T-cell (primary cell): Measurements from ENCODE around the gene SMIM43. TPM values are rescaled to one million over a fixed set of nuclear protein-coding genes. Genes with fewer than 3 reads are reported as not detected.

Source experiments
- ATAC-seq, 4 experiments: fragments of 200-7000 bp in 3 of 4; fragments of 150-1000 bp in 1 of 4; cut with Tn5 transposase; replicated peaks in 1 of 4; 1 replicate in 3 of 4; 2 replicates in 1 of 4; pipeline ENCODE4 v1.10.0; 2021; ENCODE audit warnings: moderate library complexity in 3 of 4, mild to moderate bottlenecking in 2 of 4, moderate number of reproducible peaks in 1 of 4
- CTCF ChIA-PET, 2 donors: fragments of 300-600 bp; sonication (Branson Sonifier 250); formaldehyde crosslinking; loops; one replicate each; lab custom pipeline; 2022; ENCODE audit warnings: antibody characterized with exemption in 2 of 2; lab: Charles Lee
- POLR2A ChIA-PET, 2 donors: fragments of 300-600 bp; sonication (Branson Sonifier 250); formaldehyde crosslinking; loops; one replicate each; lab custom pipeline; 2022; ENCODE audit warnings: antibody characterized with exemption in 2 of 2; lab: Charles Lee
- DNase-seq, 35 experiments: peaks; one replicate each; pipeline versions ENCODE4 v3.0.0 to v3.0.0-alpha.2; 2013 to 2023
- H3K27ac ChIP-seq: one replicate; pipeline ENCODE4 v1.5.1; 2013; ENCODE audit warnings: low read length
- H3K27me3 ChIP-seq, 2 experiments: replicated peaks in 1 of 2; 1 replicate in 1 of 2; 2 replicates in 1 of 2; pipeline versions ENCODE4 v1.6.1 to v1.7.0; 2013; ENCODE audit warnings: low read length in 1 of 2, mixed read lengths in 1 of 2; ENCODE audit not compliant: control insufficient read depth in 2 of 2, insufficient read depth in 2 of 2; ENCODE audit errors: extremely low read depth in 1 of 2
- H3K36me3 ChIP-seq, 2 donors: 1 replicate in 1 of 2; 2 replicates in 1 of 2; pipeline versions ENCODE4 v1.6.1 to v1.7.0; 2013; ENCODE audit warnings: low read length in 1 of 2; ENCODE audit not compliant: control insufficient read depth in 2 of 2, insufficient read depth in 1 of 2; ENCODE audit errors: extremely low read depth in 1 of 2
- H3K4me1 ChIP-seq, 2 experiments: 1 replicate in 1 of 2; 2 replicates in 1 of 2; pipeline versions ENCODE4 v1.6.1 to v1.7.0; 2013; ENCODE audit warnings: low read length in 2 of 2, mixed read lengths in 1 of 2; ENCODE audit not compliant: insufficient read depth in 2 of 2, control insufficient read depth in 1 of 2; ENCODE audit errors: extremely low read depth in 1 of 2
- H3K4me3 ChIP-seq, 2 donors: 1 replicate in 1 of 2; 2 replicates in 1 of 2; pipeline versions ENCODE4 v1.5.1 to v1.7.0; 2013; ENCODE audit warnings: mild to moderate bottlenecking in 2 of 2, low read length in 1 of 2, moderate library complexity in 1 of 2; ENCODE audit not compliant: control insufficient read depth in 1 of 2; ENCODE audit errors: extremely low read depth in 1 of 2
- H3K9me3 ChIP-seq: 2 replicates; pipeline ENCODE4 v1.7.0; 2013
- H3K27ac Mint-ChIP-seq, 2 donors: one replicate each; pipeline ENCODE4 v1.8.0; 2020 to 2021; ENCODE audit warnings: mild to moderate bottlenecking in 2 of 2, mixed read lengths in 2 of 2
- H3K27me3 Mint-ChIP-seq, 2 donors: one replicate each; pipeline ENCODE4 v1.8.0; 2021 to 2022; ENCODE audit warnings: mixed read lengths in 2 of 2
- H3K36me3 Mint-ChIP-seq: one replicate; pipeline ENCODE4 v1.8.0; 2021; ENCODE audit warnings: mixed read lengths
- H3K4me1 Mint-ChIP-seq, 3 donors: one replicate each; pipeline ENCODE4 v1.8.0; 2020 to 2022; ENCODE audit warnings: mixed read lengths in 3 of 3, mild to moderate bottlenecking in 1 of 3
- H3K4me3 Mint-ChIP-seq, 3 donors: one replicate each; pipeline ENCODE4 v1.8.0; 2020 to 2022; ENCODE audit warnings: mild to moderate bottlenecking in 3 of 3, mixed read lengths in 3 of 3, moderate library complexity in 3 of 3
- H3K9me3 Mint-ChIP-seq, 3 donors: one replicate each; pipeline ENCODE4 v1.8.0; 2020 to 2022; ENCODE audit warnings: mixed read lengths in 3 of 3
- WGBS: methylation state at CpG from one replicate; pipeline ENCODE4 v1.1.5; 2013; ENCODE audit warnings: missing lambda C conversion rate; ENCODE audit not compliant: insufficient coverage; 5-methylcytosine and 5-hydroxymethylcytosine counted together
- total RNA-seq, 35 experiments: library from RNA in 6 of 35; stranded (reverse) in 6 of 35; fragments of 120-200 nt in 1 of 35; gene quantifications; one replicate each; pipeline versions ENCODE4 v1.2.1 to v1.2.4 and lab custom pipeline; 2013 to 2026

The SMIM43 gene
- total RNA-seq, 5 donors from 2014 or later (not counting 1 experiment from before 2014, with no cell fraction given): 0.43 TPM; not detected in 4

DNA sequence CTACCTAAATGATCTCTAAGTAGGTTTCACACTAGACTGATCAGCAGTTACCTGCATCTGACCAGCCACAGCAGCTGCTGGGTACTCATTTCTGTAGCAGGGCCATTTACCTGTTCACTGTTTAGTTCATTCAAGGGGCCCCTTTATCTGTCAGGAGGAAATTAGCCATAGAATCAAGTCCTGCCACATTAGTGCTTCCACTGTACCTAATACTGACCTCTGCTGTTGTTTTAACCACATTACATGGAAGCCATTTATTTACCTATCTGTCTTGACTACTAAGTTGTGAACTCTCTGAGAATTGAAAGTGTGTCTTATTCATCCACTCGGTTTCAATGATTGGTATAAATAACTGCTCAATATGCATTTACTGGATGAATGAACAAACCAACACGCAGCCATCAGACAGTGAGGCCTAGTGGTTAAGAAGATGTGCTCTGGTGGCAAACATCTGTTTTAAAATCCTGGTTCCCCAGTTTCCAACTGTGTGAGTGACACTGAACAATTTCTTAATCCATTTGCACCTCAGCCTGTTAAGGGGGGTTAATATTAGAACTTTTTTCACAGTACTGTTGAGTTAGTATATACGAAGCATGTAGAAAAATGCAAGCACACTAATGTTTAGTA is 38.2 kb downstream of the SMIM43 start:
- Mint-ChIP-seq H3K4me1 (no peaks in the 10 kb centered on the region), H3K9me3 (no peaks in the 10 kb centered on the region), H3K4me3 (no peak overlapping the region), H3K27me3 (peaks cover 4% of the 10 kb centered on the region in 2 donors), H3K36me3 (no peaks in the 10 kb centered on the region), H3K27ac (no peak overlapping the region)
- POLR2A ChIA-PET: no interaction called here
- CTCF ChIA-PET: interaction anchor here in 1 of 2 donors (0.6 kb wide), 1 partner anchor 42 kb away, joined by 4 read pairs; no protein-coding TSS in a partner anchor
- no CpG with 5 or more reads among the region's 3 CpGs for WGBS
- H3K4me1 ChIP-seq: peaks cover 0 to 2% of the 10 kb centered on the region in 2 experiments
- peak in 1 of 35 experiments; percentile 64 for DNase-seq
- H3K27me3 ChIP-seq: peaks cover 0 to under 1% of the 10 kb centered on the region in 2 experiments
- peak; percentile 58 to 72 (median 65) for ATAC-seq
- H3K9me3 ChIP-seq: no peaks in the 10 kb centered on the region
- no peak overlapping the region for H3K27ac ChIP-seq
- H3K36me3 ChIP-seq: no peaks in the 10 kb centered on the region
- no peak overlapping the region for H3K4me3 ChIP-seq

DNA sequence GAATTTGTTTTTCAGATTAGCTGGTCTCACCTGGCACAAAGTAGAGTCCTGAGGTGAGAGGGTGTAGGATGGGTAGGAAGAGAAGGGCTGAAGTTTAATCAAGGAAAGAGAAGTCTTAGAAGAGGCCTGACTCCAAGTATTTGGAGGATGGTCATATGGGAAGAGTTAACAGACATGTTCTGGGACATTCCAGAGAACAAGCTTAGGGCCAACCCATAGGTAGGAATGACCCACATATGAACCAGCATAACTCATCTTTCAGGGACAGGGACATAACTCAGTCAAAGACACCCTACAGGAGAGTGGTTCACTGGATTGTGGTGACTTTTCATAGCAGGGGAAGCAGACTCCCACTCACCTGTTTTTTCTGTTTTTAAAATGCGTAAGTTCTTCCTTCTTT is 40.3 kb downstream of the SMIM43 start:
- ChIA-PET CTCF (interaction anchor here (0.6 to 1.3 kb wide), 4 partner anchors 28 to 1696 kb away, joined by 3 to 4 read pairs (median 3); partner anchors contain the start of gene ANXA5 (in 1 of the 2)), POLR2A (interaction anchor here in 1 of 2 donors (0.5 kb wide), 1 partner anchor 41 kb away, joined by 3 read pairs; no protein-coding TSS in a partner anchor)
- Mint-ChIP-seq H3K4me3 (no peak overlapping the region), H3K27me3 (peaks cover 0 to 4% of the 10 kb centered on the region in 2 donors), H3K36me3 (no peaks in the 10 kb centered on the region), H3K9me3 (no peaks in the 10 kb centered on the region), H3K27ac (no peak overlapping the region), H3K4me1 (no peaks in the 10 kb centered on the region)
- ATAC-seq (no peak), DNase-seq (no peak)
- Histone ChIP-seq H3K27me3 (no peaks in the 10 kb centered on the region), H3K36me3 (no peaks in the 10 kb centered on the region), H3K4me1 (peaks cover 0 to 2% of the 10 kb centered on the region in 2 experiments), H3K9me3 (no peaks in the 10 kb centered on the region), H3K27ac (no peak overlapping the region), H3K4me3 (no peak overlapping the region)
- no CpG with 5 or more reads among the region's 1 CpG for WGBS

DNA sequence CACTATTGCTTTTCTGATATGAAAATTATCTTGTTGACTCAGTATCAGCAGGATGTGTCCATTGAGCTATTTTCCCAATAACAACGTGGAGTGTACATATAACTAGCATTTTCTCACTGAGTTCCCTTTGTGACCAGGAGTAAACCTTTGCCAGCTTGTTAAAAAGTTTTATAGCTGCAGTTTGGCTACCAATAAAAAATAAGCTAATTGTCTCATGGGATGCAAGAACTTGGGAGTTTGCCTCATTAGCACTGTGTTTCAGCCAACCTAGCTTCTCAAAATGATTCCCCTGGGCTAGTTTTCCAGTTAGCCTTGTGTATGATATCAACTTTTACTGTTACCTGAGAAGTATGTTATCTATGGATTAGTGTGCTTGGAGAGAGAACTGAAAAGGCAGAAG is 43.3 kb downstream of the SMIM43 start:
- no peak overlapping the region for H3K4me3 ChIP-seq
- ChIA-PET POLR2A (no interaction called here), CTCF (interaction anchor here in 1 of 2 donors (0.7 kb wide), 1 partner anchor 10 kb away, joined by 3 read pairs; no protein-coding TSS in a partner anchor)
- WGBS: 67% methylated on average over 1 of the region's 1 CpG
- H3K36me3 ChIP-seq: no peaks in the 10 kb centered on the region
- no peak overlapping the region for H3K27ac ChIP-seq
- Mint-ChIP-seq H3K36me3 (no peaks in the 10 kb centered on the region), H3K4me3 (no peak overlapping the region), H3K27ac (no peak overlapping the region), H3K9me3 (no peaks in the 10 kb centered on the region), H3K27me3 (peaks cover 5 to 9% of the 10 kb centered on the region in 2 donors), H3K4me1 (no peaks in the 10 kb centered on the region)
- no peaks in the 10 kb centered on the region for H3K27me3 ChIP-seq
- DNase-seq (no peak), ATAC-seq (no peak)
- peaks cover 0 to 2% of the 10 kb centered on the region in 2 experiments for H3K4me1 ChIP-seq
- H3K9me3 ChIP-seq: no peaks in the 10 kb centered on the region

DNA sequence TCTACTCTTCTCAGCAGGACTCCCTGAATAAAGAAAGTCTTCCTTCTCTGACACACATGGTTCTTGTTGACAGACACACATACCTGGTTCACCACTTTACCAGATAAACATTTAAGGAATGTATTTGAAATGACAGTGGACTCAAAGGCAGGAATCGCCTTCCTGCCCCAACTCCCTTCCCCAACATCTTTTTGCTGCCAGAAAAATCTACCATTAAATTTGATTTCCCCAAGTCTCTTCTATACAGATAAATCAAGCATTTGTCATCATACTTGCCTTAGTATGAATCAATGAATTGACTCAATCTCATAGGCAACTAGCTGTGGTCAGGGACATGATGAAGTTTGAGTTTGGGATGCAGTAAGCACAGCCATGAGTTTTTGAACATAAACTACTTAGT is 44.9 kb downstream of the SMIM43 start:
- peaks cover 9 to 24% of the 10 kb centered on the region in 2 donors for H3K27me3 Mint-ChIP-seq
- Histone ChIP-seq H3K36me3 (no peaks in the 10 kb centered on the region), H3K27ac (no peak overlapping the region), H3K9me3 (no peaks in the 10 kb centered on the region), H3K4me3 (no peak overlapping the region), H3K4me1 (no peaks in the 10 kb centered on the region), H3K27me3 (no peaks in the 10 kb centered on the region)
- ATAC-seq (no peak), DNase-seq (no peak)
- CTCF ChIA-PET: no interaction called here
- no peaks in the 10 kb centered on the region for H3K4me1 Mint-ChIP-seq
- H3K4me3 Mint-ChIP-seq: no peak overlapping the region
- H3K27ac Mint-ChIP-seq: no peak overlapping the region
- no peaks in the 10 kb centered on the region for H3K36me3 Mint-ChIP-seq
- no peaks in the 10 kb centered on the region for H3K9me3 Mint-ChIP-seq
- POLR2A ChIA-PET: no interaction called here
- 100% methylated on average over 1 of the region's 1 CpG for WGBS

- DNase-seq (no peak), ATAC-seq (no peak)
- CTCF ChIA-PET: interaction anchor here in 1 of 2 donors (0.6 kb wide), 1 partner anchor 291 kb away, joined by 3 read pairs; no protein-coding TSS in a partner anchor
- peaks cover 0 to 2% of the 10 kb centered on the region in 2 experiments for H3K27me3 ChIP-seq
- H3K4me3 ChIP-seq: no peak overlapping the region
- no peaks in the 10 kb centered on the region for H3K4me1 Mint-ChIP-seq
- 94% methylated on average over 2 of the region's 4 CpGs for WGBS
- no peaks in the 10 kb centered on the region for H3K4me1 ChIP-seq
- no peaks in the 10 kb centered on the region for H3K36me3 Mint-ChIP-seq
- POLR2A ChIA-PET: no interaction called here
- no peaks in the 10 kb centered on the region for H3K9me3 Mint-ChIP-seq
- H3K27ac Mint-ChIP-seq: no peak overlapping the region
- H3K27me3 Mint-ChIP-seq: peaks cover 17 to 30% of the 10 kb centered on the region in 2 donors
- H3K4me3 Mint-ChIP-seq: no peak overlapping the region
- H3K36me3 ChIP-seq: no peaks in the 10 kb centered on the region
- H3K9me3 ChIP-seq: no peaks in the 10 kb centered on the region
- no peak overlapping the region for H3K27ac ChIP-seq
Measured at GRCh38 chr4:121717680-121718237, 47.2 kb downstream of the SMIM43 start.

DNA sequence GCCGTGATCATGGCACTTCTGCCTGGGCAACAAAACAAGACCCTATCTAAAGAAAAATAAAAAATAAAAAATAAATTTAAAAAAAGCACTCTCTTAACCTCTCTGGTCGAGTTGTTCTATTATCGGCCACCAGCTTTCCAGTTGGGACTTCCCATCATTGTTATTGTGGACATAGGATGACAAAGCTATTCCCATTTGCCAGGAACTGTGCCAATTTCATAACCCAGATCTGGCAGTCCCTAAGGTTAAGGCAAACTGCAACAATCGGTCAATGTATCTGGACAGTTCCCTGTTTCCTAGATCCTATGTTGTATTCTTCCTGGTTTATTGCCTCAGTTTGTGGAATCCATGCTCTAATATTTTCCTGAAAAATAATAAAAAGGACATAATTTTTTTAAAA is 50.4 kb downstream of the SMIM43 start:
- CTCF ChIA-PET: no interaction called here
- Histone ChIP-seq H3K27me3 (peaks cover 2 to 9% of the 10 kb centered on the region in 2 experiments), H3K36me3 (no peaks in the 10 kb centered on the region), H3K4me3 (no peak overlapping the region), H3K27ac (no peak overlapping the region), H3K4me1 (peaks cover 0 to 4% of the 10 kb centered on the region in 2 experiments), H3K9me3 (no peaks in the 10 kb centered on the region)
- ATAC-seq: no peak
- no peak overlapping the region for H3K4me3 Mint-ChIP-seq
- no peaks in the 10 kb centered on the region for H3K9me3 Mint-ChIP-seq
- no peak for DNase-seq
- no peak overlapping the region for H3K27ac Mint-ChIP-seq
- H3K36me3 Mint-ChIP-seq: no peaks in the 10 kb centered on the region
- H3K4me1 Mint-ChIP-seq: peaks cover 0 to 11% (median 4%) of the 10 kb centered on the region in 3 donors
- H3K27me3 Mint-ChIP-seq: peaks cover 35 to 50% of the 10 kb centered on the region in 2 donors
- WGBS: no CpG with 5 or more reads among the region's 4 CpGs
- POLR2A ChIA-PET: no interaction called here
